ENCODE measurements around the gene TUB.

- TF ChIP-seq FOXM1 (CRISPR knock-in tag; IDR thresholded peaks at IDR 0.05) (no peak), BCLAF1 (IDR thresholded peaks at IDR 0.05) (no peak), HOXA7 (CRISPR knock-in tag; IDR thresholded peaks at IDR 0.05) (no peak), ELF1 (CRISPR knock-in tag; IDR thresholded peaks at IDR 0.05) (no peak), MAFF (IDR thresholded peaks at IDR 0.05; ENCODE audit: low read depth, low read length) (no peak), REST (IDR thresholded peaks at IDR 0.05; ENCODE audit: borderline replicate concordance in 1 of 2, low read depth in 1 of 2, low read length in 2 of 2) (no peak), MED8 (CRISPR knock-in tag; IDR thresholded peaks at IDR 0.05; ENCODE audit: insufficient replicate concordance) (no peak), ZNF3 (CRISPR knock-in tag; IDR thresholded peaks at IDR 0.05) (no peak), ZNF331 (CRISPR knock-in tag; IDR thresholded peaks at IDR 0.05) (no peak), CTCF (CRISPR knock-in tag; IDR thresholded peaks at IDR 0.05) (no peak), THAP7 (CRISPR knock-in tag; IDR thresholded peaks at IDR 0.05) (no peak), ZSCAN20 (CRISPR knock-in tag; IDR thresholded peaks at IDR 0.05; ENCODE audit: borderline replicate concordance) (no peak), ZNF563 (CRISPR knock-in tag; IDR thresholded peaks at IDR 0.05) (no peak), PRDM10 (CRISPR knock-in tag; IDR thresholded peaks at IDR 0.05; ENCODE audit: low read depth) (no peak)
Observed at GRCh38 chr11:8034604-8035190, 46.3 kb upstream of the TUB start.

Measured in HepG2 (cell line).